ENCODE measurements around the gene MEPE. TPM values are rescaled to one million over a fixed set of nuclear protein-coding genes. Genes with fewer than 3 reads are reported as not detected.

MEPE gene
- total and polyA plus RNA-seq, 12 donors: not detected

Other genes starting within 250 kb of the MEPE start
- gene DSPP, start 224.4 kb upstream of the MEPE start, total RNA-seq: under 1 TPM in 1 of 9 donors, not detected in 8; 0.06 TPM
- not detected for gene DSPP, start 224.4 kb upstream of the MEPE start, polyA plus RNA-seq
- not detected for gene DMP1, start 182.7 kb upstream of the MEPE start, total RNA-seq
- gene DMP1, start 182.7 kb upstream of the MEPE start, polyA plus RNA-seq: under 1 TPM in 1 of 3 donors, not detected in 2; 0.03 TPM
- not detected for gene IBSP, start 33.4 kb upstream of the MEPE start, total RNA-seq
- gene IBSP, start 33.4 kb upstream of the MEPE start, polyA plus RNA-seq: not detected
- 10 to 100 TPM; 10.8 to 89.6 (median 37.2) TPM for gene SPP1, start 142.7 kb downstream of the MEPE start, total RNA-seq
- 100 to 1,000 TPM in 1 of 3 donors, 10 to 100 TPM in 1, 1 to 10 TPM in 1; 5.2 to 166 (median 51.6) TPM for gene SPP1, start 142.7 kb downstream of the MEPE start, polyA plus RNA-seq
- 10 to 100 TPM; 24.1 to 74.1 (median 39.8) TPM for gene PKD2, start 174.7 kb downstream of the MEPE start, total RNA-seq
- gene PKD2, start 174.7 kb downstream of the MEPE start, polyA plus RNA-seq: 10 to 100 TPM; 19.2 to 29.9 (median 23.8) TPM

All from adrenal gland (tissue), 12 donors.